GM03348 (cell line): Measurements from ENCODE around the gene SPSB2.
"Not testable (repeated sequence)": the region's sequence is repeated elsewhere in the genome, so short reads cannot be mapped to it uniquely, and the experiment has no call there.

ENCODE experiments used
- DNase-seq: peaks from one replicate; pipeline ENCODE4 v3.0.0; 2012; ENCODE audit warnings: low spot score

SPSB2 gene

DNA sequence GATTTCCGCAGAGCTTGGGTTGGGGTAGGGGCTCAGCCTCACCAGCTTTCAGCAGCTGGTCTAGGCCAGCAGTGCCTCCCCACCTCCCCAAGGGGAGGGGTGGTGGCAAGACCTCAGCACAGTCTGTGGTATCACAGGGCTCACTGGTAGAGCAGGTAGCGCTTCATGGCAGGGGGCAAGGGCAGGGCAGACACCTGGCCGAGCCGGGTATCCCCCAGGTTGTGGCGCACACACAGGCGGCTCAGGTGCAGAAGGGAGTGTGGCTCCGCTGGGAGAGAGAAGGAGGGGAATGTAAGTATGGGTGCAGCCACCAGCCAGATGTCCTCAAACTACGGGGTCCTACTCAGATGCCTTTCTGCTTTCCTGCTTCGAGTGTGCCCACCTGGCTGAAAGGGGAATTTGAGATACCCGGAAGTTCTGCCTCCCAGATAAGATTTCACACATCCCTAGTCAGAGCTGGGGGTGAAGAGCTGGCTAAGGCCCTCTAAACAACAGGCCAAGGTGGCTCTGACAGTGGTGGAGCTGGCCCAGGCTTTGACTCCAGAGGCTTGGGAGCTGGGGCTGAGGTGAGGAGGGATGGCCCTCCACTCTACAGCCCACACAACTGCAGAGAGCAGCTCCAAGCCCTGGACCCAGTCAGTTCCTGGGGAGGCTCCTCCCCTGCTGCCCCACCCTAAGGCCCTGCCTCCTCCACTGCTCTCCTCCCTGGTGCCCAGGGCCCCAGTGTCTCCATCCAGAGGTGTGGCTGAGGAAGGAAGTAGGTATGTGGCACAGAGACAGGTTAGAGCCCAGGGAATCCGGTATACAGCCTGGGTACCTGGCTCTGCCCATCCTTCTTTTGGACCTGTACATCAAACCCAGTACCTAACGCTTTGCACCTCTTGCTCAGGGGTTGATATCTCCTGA, 1.8 kb downstream of the SPSB2 start:
- DNase-seq = peak; percentile 60

- DNase-seq = not testable (repeated sequence)
Measured at GRCh38 chr12:6870304-6870703, 2.8 kb downstream of the SPSB2 start.

DNA sequence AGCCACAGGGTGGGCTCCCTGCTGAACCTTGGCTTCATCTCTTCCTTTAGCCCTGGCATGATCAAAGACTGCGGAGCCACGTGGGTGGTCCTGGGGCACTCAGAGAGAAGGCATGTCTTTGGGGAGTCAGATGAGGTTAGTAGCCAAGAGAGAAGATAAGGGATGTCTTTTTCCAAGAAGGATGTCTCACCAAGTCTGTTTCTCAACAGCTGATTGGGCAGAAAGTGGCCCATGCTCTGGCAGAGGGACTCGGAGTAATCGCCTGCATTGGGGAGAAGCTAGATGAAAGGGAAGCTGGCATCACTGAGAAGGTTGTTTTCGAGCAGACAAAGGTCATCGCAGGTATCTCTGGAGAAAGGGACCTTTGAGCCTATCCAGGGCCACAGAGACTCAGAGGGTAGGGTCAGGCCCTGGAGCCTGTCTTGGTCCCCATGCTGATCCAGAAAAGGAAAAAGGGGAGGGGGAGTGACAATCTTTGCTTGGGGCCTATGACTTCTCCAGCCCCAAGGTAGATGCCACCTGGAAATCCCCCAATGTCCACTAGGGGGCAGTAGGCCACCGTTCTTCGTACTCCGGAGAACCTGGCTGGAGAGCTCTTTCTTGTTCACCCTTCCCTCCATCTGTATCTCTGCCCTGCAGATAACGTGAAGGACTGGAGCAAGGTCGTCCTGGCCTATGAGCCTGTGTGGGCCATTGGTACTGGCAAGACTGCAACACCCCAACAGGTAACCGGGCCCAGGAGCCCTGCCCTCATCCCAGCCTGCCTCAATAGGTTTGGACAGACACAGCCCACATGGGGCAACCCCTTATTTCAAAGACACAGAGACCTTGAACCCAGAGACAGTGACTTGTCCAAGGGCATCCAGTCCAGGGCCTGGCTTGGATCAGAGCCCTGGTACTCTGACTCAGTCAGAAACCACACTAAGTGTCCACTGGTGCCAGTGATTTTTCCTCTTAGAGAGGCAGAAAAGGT, 3.8 kb downstream of the SPSB2 start:
- peak; percentile 69 for DNase-seq

DNA sequence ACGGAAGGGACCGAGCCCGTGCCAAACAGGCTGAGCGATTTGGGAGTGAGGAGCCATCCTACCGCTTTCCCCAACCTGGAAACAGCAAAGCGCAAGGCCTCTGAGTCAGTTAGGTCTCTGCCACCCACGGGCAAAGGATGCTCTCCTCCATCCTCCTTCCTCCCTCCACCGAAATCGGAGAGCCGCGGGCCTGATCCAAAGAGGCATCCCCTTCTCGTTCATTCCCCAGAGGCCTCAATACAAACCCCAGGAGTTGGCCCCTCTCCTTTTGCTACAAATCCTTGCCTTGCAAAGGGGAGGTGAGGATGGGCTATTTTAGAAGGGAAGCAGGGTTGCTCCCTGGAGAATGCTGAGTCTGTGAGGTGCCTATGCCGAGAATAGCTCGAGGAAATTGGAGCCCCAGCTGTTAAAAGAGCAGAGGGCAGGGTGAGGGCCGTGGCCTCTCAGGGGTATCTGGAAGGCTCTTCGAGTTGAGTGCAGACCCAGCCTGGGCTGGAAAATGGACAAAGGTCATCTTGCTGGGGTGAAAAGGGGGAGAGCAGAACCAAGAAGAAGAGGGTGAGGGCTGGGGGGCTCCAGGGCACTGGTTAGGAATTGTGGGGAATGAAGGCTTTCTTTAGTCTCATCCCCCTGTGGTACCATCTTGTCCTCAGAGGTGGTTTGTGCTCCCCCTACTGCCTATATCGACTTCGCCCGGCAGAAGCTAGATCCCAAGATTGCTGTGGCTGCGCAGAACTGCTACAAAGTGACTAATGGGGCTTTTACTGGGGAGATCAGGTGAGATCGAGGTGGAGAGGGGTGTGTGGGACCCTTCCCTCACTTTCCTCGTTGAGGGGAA, 4.7 kb downstream of the SPSB2 start:
- DNase-seq = no peak

- DNase-seq = peak; percentile 96
Measured at GRCh38 chr12:6867413-6868210, 5.5 kb downstream of the SPSB2 start, which contains the start of gene TPI1. Gene TPI1, plus strand, starts transcription at chr12:6867531. Its CDS starts 36 bp downstream, at chr12:6867567.

DNA sequence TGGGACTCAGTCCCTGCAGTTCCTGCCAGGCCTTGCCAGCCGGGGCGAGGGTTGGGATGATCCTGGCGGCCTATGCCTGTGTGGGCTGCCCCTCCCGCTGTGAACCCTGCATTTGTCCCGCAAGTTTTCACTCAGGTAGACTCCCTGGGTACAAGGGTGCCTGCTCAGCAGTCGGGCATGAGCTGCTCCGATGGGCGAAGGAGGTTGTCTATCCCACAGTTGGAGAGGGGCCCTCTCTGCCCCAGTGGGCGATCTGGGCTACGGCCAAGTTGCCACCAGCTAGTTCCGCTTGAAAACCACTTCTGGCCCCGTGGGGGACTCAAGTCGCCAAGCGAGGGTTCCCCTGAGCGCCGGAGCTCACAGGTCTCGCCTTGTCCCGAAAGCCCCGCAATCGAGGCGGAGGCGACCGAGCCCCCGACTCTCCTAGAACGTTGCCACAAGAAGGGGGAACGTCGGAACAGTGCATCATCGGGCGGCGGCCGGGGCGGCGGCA, 6.1 kb downstream of the SPSB2 start:
- peak; percentile 33 for DNase-seq

- no peak for DNase-seq
Measured at GRCh38 chr12:6866163-6866919, 6.8 kb downstream of the SPSB2 start.

GRCh38 chr12:6865307-6865706, 7.8 kb downstream of the SPSB2 start:
- DNase-seq = not testable (repeated sequence)

DNA sequence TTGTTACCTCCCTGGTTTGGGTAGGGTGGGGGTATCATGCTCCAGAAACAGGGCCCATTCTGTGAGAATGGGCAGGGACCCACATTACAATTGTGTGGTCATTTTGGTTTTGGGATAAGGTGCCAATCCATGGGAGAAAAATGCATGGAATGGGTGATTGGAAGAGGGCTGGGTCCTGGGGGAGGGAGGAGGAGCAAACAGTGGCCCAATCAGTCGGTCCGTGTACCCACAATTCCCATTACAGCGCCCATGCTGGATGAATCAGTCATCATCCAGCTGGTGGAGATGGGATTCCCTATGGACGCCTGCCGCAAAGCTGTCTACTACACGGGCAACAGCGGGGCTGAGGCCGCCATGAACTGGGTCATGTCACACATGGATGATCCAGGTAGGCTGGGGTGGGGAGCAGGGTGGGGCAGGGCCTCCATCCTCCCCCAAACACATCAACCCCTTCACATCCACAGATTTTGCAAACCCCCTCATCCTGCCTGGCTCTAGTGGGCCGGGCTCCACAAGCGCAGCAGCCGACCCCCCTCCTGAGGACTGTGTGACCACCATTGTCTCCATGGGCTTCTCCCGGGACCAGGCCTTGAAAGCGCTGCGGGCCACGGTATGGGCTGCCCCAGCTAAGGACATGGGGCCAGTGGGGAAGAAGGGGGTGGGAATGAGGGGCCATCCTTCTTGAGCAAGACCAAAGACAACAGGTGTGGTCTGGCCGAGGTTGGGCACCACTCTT, 9.3 kb downstream of the SPSB2 start:
- DNase-seq = no peak

DNA sequence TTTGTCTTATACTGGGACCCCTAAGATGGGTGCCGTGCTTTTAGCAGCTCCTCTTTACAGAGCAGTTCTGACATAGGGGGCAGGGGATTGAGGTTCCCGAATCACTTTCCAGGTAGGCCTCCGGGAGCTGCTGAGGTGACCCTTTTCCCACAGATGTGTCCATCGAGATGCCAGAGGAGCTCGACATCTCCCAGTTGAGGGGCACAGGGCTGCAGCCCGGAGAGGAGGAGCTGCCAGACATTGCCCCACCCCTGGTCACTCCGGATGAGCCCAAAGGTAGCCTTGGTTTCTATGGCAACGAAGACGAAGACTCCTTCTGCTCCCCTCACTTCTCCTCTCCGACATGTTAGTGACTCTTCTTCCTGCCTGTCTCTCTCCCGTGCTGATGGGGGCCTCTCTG, 10.1 kb downstream of the SPSB2 start:
- DNase-seq = no peak

DNA sequence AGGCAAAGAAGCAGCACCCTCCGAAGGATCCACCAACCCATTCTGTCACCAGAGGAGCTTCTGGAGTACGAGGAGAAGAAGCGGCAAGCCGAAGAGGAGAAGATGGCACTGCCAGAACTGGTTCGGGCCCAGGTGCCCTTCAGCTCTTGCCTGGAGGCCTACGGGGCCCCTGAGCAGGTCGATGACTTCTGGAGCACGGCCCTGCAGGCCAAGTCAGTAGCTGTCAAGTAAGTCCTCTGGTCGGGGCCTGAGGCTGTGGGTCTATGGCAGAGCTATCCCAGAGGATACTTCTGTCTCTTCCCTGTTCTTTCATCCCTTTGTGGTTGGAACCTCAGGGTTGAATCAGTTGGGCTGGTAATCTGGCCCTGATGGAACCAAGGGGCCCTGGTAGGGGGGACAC, 11.7 kb downstream of the SPSB2 start:
- DNase-seq = no peak

DNA sequence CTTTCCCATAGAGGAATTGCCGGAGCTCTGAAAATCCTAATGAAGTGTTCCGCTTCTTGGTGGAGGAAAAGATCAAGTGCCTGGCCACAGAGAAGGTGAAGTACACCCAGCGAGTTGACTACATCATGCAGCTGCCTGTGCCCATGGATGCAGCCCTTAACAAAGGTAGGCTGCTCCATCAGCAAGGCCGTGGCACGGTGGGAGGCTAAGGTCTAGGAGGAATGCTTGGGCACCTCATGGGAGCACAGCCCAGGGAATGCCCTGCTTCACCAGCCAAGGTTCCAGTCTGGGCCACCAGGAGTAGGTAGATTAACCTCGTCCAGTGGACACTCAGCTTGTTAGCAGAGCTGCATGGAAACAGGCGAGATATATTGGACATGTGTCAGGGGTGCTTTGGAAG, 12.2 kb downstream of the SPSB2 start:
- DNase-seq = no peak

DNA sequence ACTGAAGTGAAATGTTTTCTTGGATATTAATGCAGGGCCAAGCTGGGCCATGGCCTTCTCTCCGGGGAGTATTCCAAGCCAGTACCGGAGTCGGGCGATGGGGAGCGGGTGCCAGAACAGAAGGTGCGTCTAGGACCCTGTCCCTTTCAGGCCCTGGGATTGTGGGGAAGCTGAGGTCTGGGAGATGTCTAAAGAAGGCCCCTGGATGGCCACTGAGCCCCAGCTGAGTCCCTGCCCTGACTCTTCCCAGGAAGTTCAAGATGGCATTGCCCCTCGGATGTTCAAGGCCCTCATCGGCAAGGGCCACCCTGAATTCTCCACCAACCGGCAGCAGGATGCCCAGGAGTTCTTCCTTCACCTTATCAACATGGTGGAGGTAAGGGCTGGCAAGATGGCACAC, 13.0 kb downstream of the SPSB2 start:
- DNase-seq = no peak

- DNase-seq = no peak
Measured at GRCh38 chr12:6858799-6859198, 14.3 kb downstream of the SPSB2 start.

- no peak for DNase-seq
Measured at GRCh38 chr12:6855322-6855721, 17.8 kb downstream of the SPSB2 start.

DNA sequence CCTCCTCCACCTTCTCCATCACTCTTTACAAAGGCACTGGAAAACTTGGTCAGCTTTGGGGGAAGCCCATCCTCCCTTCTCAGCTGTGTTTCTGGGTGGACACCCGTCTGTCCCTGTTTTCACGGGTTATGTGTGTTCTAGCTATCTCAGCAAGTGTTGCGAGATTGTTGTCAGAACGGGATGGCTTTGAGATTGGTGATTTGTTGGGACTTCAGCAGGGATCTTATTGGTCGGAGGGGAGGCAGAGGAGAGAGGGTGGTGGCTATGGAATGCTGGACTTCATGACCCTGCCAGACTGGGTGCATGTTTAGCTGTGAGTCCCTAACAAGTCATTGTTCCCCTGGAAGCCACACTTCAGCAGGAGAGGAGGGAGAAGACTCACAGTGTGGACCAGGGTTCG, 19.1 kb downstream of the SPSB2 start:
- DNase-seq = no peak

- DNase-seq = no peak
Measured at GRCh38 chr12:6853626-6854025, 19.5 kb downstream of the SPSB2 start.

GRCh38 chr12:6852651-6853354, 20.3 kb downstream of the SPSB2 start:
- DNase-seq = peak; percentile 75
